K562 (cell line): ENCODE measurements around the gene NAIF1. TPM values are rescaled to one million over a fixed set of nuclear protein-coding genes. Genes with fewer than 3 reads are reported as not detected.

ENCODE experiments used
- CHD7 ChIP-seq: fragments of 200-600 bp; sonication (generic); IDR thresholded peaks from one replicate; pipeline ENCODE4 v1.6.1; 2012; ENCODE audit warnings: mild to moderate bottlenecking, low read depth, low read length, inconsistent platforms
- EP400 ChIP-seq: fragments of 450-650 bp; IDR thresholded peaks from 2 replicates; pipeline ENCODE4 v1.6.1; 2017; ENCODE audit warnings: antibody characterized with exemption, mild to moderate bottlenecking, moderate library complexity
- KLF16 ChIP-seq: IDR thresholded peaks from 2 replicates; pipeline ENCODE4 v1.6.1; 2016; ENCODE audit warnings: antibody characterized with exemption
- REST ChIP-seq, 2 experiments: fragments of 450-650 bp; formaldehyde crosslinking in 1 of 2; IDR thresholded peaks; 2 replicates each; pipeline versions ENCODE4 v1.4.0 to v1.6.1; 2014 to 2020; ENCODE audit warnings: mild to moderate bottlenecking in 2 of 2, borderline replicate concordance in 1 of 2, low read depth in 1 of 2
- TAF1 ChIP-seq: IDR thresholded peaks from 2 replicates; pipeline ENCODE4 v1.6.1; 2011; ENCODE audit warnings: mild to moderate bottlenecking, low read length, moderate library complexity; ENCODE audit not compliant: insufficient read depth, control insufficient read depth, severe bottlenecking; ENCODE audit errors: extremely low read depth
- polyA plus RNA-seq, 8 experiments: library from polyadenylated mRNA; depleted of rRNA in 4 of 8; stranded (reverse) in 5 of 8; unstranded in 3 of 8; fragments of >200 nt; fragmentation: Nextera tagmentation in 2 of 8; fragmentation: Illumina TruSeq in 1 of 8; extraction: Ambion mirVana in 2 of 8; extraction: Trizol in 1 of 8; gene quantifications; 2 replicates each; pipeline versions ENCODE4 v1.2.1 to v1.2.3, GENCODE V29; 2011 to 2014; ENCODE audit warnings: inconsistent platforms in 1 of 8, missing spikeins in 1 of 8
- total RNA-seq, 7 experiments: library from RNA; depleted of rRNA in 6 of 7; stranded (reverse); fragments of >200 nt in 6 of 7; fragmentation: Illumina TruSeq in 2 of 7; extraction: Trizol in 2 of 7; gene quantifications; 2 replicates each; pipeline versions ENCODE4 v1.2.1 to v1.2.3, GENCODE V29; 2011 to 2021; ENCODE audit warnings: low replicate concordance in 1 of 7

The NAIF1 gene
- total and polyA plus RNA-seq, 9 of the 15 experiments (the other 6 are each of a cell fraction or from before 2014, with no cell fraction given): 4.8 to 26.6 (median 17.2) TPM

GRCh38 chr9:128043467-128043868 is 23.7 kb downstream of the NAIF1 start (continued):
- TF ChIP-seq CHD7 (no peak), EP400 (0 out of 2 replicates have a peak, but pooled peaks have one; percentile 19), REST (IDR thresholded peaks at IDR 0.05; ENCODE audit: borderline replicate concordance) (peak; percentile 99), REST (CRISPR knock-in tag; IDR thresholded peaks at IDR 0.05; ENCODE audit: low read depth) (no peak), KLF16 (peak; percentile 96), TAF1 (peak; percentile 15)
